Activated CD8-positive, alpha-beta memory T cell treated with anti-CD3 and anti-CD28 coated beads, Interleukin-2, amount 10 ng/mL, durations not matched to agents 7 days and 5 days (primary cell): ENCODE measurements around the gene SELPLG. TPM values are rescaled to one million over a fixed set of nuclear protein-coding genes. Genes with fewer than 3 reads are reported as not detected.
"Not testable (repeated sequence)": the region's sequence is repeated elsewhere in the genome, so short reads cannot be mapped to it uniquely, and the experiment has no call there.

Source experiments
- ATAC-seq: fragments of 150-1000 bp; cut with Tn5 transposase; one replicate; pipeline ENCODE4 v1.10.0; 2021; ENCODE audit warnings: moderate library complexity
- CTCF ChIA-PET: fragments of 350-600 bp; sonication (Branson Sonifier 250); formaldehyde crosslinking; loops from one replicate; lab custom pipeline; 2021; ENCODE audit warnings: antibody characterized with exemption; lab: Charles Lee
- DNase-seq: peaks from one replicate; pipeline ENCODE4 v3.0.0-alpha.2; 2020
- H3K27ac Mint-ChIP-seq: one replicate; pipeline ENCODE4 v1.8.0; 2021; ENCODE audit warnings: mild to moderate bottlenecking, mixed read lengths
- H3K27me3 Mint-ChIP-seq: one replicate; pipeline ENCODE4 v1.8.0; 2021; ENCODE audit warnings: mixed read lengths
- H3K36me3 Mint-ChIP-seq: one replicate; pipeline ENCODE4 v1.8.0; 2021; ENCODE audit warnings: mild to moderate bottlenecking, mixed read lengths
- H3K4me1 Mint-ChIP-seq: one replicate; pipeline ENCODE4 v1.8.0; 2021; ENCODE audit warnings: mixed read lengths
- H3K4me3 Mint-ChIP-seq: one replicate; pipeline ENCODE4 v1.8.0; 2021; ENCODE audit warnings: mild to moderate bottlenecking, moderate library complexity, mixed read lengths
- H3K9me3 Mint-ChIP-seq: one replicate; pipeline ENCODE4 v1.8.0; 2022; ENCODE audit warnings: low read depth, mixed read lengths
- microRNA-seq: library from miRNA; unstranded; fragments of <30 nt; microRNA quantifications from one replicate; pipeline ENCODE4 v1.2.0, GENCODE V29; 2022
- total RNA-seq, 2 experiments: library from RNA; stranded (reverse); gene quantifications; one replicate each; pipeline ENCODE4 v1.2.3, GENCODE V29; 2021

Gene SELPLG
- total RNA-seq, 2 experiments from 2014 or later, result 148 to 184 TPM

- ATAC-seq, result no peak
- H3K4me1 Mint-ChIP-seq, result peaks cover 4% of the 10 kb centered on the region
- peaks cover 5% of the 10 kb centered on the region for H3K27me3 Mint-ChIP-seq
- peaks cover 3% of the 10 kb centered on the region for H3K36me3 Mint-ChIP-seq
- no peak overlapping the region for H3K27ac Mint-ChIP-seq
- no peak for DNase-seq
- CTCF ChIA-PET, result no interaction called here
- peaks cover 12% of the 10 kb centered on the region for H3K9me3 Mint-ChIP-seq
- H3K4me3 Mint-ChIP-seq, result no peak overlapping the region
Measured at GRCh38 chr12:108580531-108580930, 53.2 kb downstream of the SELPLG start.

- ATAC-seq (no peak), DNase-seq (no peak)
- CTCF ChIA-PET, result no interaction called here
- Mint-ChIP-seq H3K4me1 (peaks cover 17% of the 10 kb centered on the region), H3K27me3 (peaks cover 3% of the 10 kb centered on the region), H3K27ac (peak overlapping the region; percentile 74), H3K4me3 (peak overlapping the region; percentile 12), H3K36me3 (peaks cover 3% of the 10 kb centered on the region), H3K9me3 (peaks cover 12% of the 10 kb centered on the region)
Measured at GRCh38 chr12:108578813-108579212, 54.9 kb downstream of the SELPLG start.

GRCh38 chr12:108578264-108578663 lies 55.4 kb downstream of the SELPLG start:
- peaks cover 12% of the 10 kb centered on the region for H3K9me3 Mint-ChIP-seq
- DNase-seq (no peak), ATAC-seq (no peak)
- peaks cover 3% of the 10 kb centered on the region for H3K27me3 Mint-ChIP-seq
- H3K36me3 Mint-ChIP-seq, result peaks cover 3% of the 10 kb centered on the region
- H3K27ac Mint-ChIP-seq, result peak overlapping the region; percentile 42
- H3K4me3 Mint-ChIP-seq, result no peak overlapping the region
- CTCF ChIA-PET, result interaction anchor here (1.2 to 3.4 kb wide), 3 partner anchors 9 to 225 kb away, joined by 3 to 22 read pairs (median 3); no protein-coding TSS in a partner anchor
- H3K4me1 Mint-ChIP-seq, result peaks cover 21% of the 10 kb centered on the region

GRCh38 chr12:108577458-108577857 lies 56.2 kb downstream of the SELPLG start:
- Mint-ChIP-seq H3K27me3 (peaks cover 3% of the 10 kb centered on the region), H3K27ac (no peak overlapping the region), H3K4me3 (no peak overlapping the region), H3K4me1 (peaks cover 29% of the 10 kb centered on the region), H3K9me3 (peaks cover 12% of the 10 kb centered on the region), H3K36me3 (peaks cover 3% of the 10 kb centered on the region)
- CTCF ChIA-PET, result interaction anchor here (0.8 to 3.4 kb wide), 6 partner anchors 9 to 226 kb away, joined by 3 to 22 read pairs (median 3); no protein-coding TSS in a partner anchor
- no peak for DNase-seq
- no peak for ATAC-seq

GRCh38 chr12:108576660-108577234 lies 56.9 kb downstream of the SELPLG start:
- H3K36me3 Mint-ChIP-seq, result peaks cover 3% of the 10 kb centered on the region
- peaks cover 3% of the 10 kb centered on the region for H3K27me3 Mint-ChIP-seq
- H3K4me3 Mint-ChIP-seq, result no peak overlapping the region

GRCh38 chr12:108575199-108575912 lies 58.3 kb downstream of the SELPLG start:
- no peak for ATAC-seq

More at GRCh38 chr12:108576660-108577234, 56.9 kb downstream of the SELPLG start:
- CTCF ChIA-PET, result interaction anchor here (0.9 to 3.4 kb wide), 5 partner anchors 8 to 476 kb away, joined by 3 to 22 read pairs (median 3); partner anchors contain the start of gene USP30
- peaks cover 37% of the 10 kb centered on the region for H3K4me1 Mint-ChIP-seq
- H3K27ac Mint-ChIP-seq, result no peak overlapping the region
- peaks cover 12% of the 10 kb centered on the region for H3K9me3 Mint-ChIP-seq
- DNase-seq, result no peak
- no peak for ATAC-seq

GRCh38 chr12:108574276-108574675 lies 59.4 kb downstream of the SELPLG start:
- Mint-ChIP-seq H3K4me1 (peaks cover 58% of the 10 kb centered on the region), H3K9me3 (peaks cover 12% of the 10 kb centered on the region)
- H3K36me3 Mint-ChIP-seq, H3K27ac Mint-ChIP-seq, H3K27me3 Mint-ChIP-seq, ATAC-seq, DNase-seq, H3K4me3 Mint-ChIP-seq: not testable (repeated sequence)
- CTCF ChIA-PET, result interaction anchor here (1.7 to 16.9 kb wide), 3 partner anchors 13 to 62 kb away, joined by 3 to 382 read pairs (median 4); partner anchors contain the start of gene SART3

More at GRCh38 chr12:108575199-108575912, 58.3 kb downstream of the SELPLG start:
- Mint-ChIP-seq H3K36me3 (peaks cover 4% of the 10 kb centered on the region), H3K4me1 (peaks cover 50% of the 10 kb centered on the region), H3K9me3 (peaks cover 12% of the 10 kb centered on the region), H3K4me3 (no peak overlapping the region), H3K27ac (no peak overlapping the region), H3K27me3 (peaks cover 3% of the 10 kb centered on the region)
- DNase-seq, result no peak
- CTCF ChIA-PET, result interaction anchor here (1.1 to 3.4 kb wide), 3 partner anchors 15 to 477 kb away, joined by 3 to 22 read pairs (median 4); partner anchors contain the start of genes SART3 and USP30

GRCh38 chr12:108573317-108573716 lies 60.4 kb downstream of the SELPLG start:
- Mint-ChIP-seq H3K27ac (no peak overlapping the region), H3K9me3 (peaks cover 4% of the 10 kb centered on the region)

GRCh38 chr12:108572166-108572790 lies 61.4 kb downstream of the SELPLG start:
- no peak overlapping the region for H3K4me3 Mint-ChIP-seq

More at GRCh38 chr12:108573317-108573716, 60.4 kb downstream of the SELPLG start:
- CTCF ChIA-PET, result interaction anchor here (0.8 to 16.9 kb wide), 6 partner anchors 9 to 377 kb away, joined by 3 to 382 read pairs (median 3); partner anchors contain the start of gene SART3
- peaks cover 3% of the 10 kb centered on the region for H3K27me3 Mint-ChIP-seq
- H3K4me1 Mint-ChIP-seq, result peaks cover 68% of the 10 kb centered on the region
- no peak overlapping the region for H3K4me3 Mint-ChIP-seq
- H3K36me3 Mint-ChIP-seq, result peaks cover 11% of the 10 kb centered on the region
- ATAC-seq (peak; percentile 56), DNase-seq (peak; percentile 48)

More at GRCh38 chr12:108572166-108572790, 61.4 kb downstream of the SELPLG start:
- CTCF ChIA-PET, result interaction anchor here (0.7 to 16.9 kb wide), 5 partner anchors 8 to 378 kb away, joined by 3 to 382 read pairs (median 4); no protein-coding TSS in a partner anchor
- no peak for DNase-seq
- Mint-ChIP-seq H3K36me3 (peaks cover 20% of the 10 kb centered on the region), H3K27ac (no peak overlapping the region), H3K9me3 (no peaks in the 10 kb centered on the region), H3K4me1 (peaks cover 78% of the 10 kb centered on the region), H3K27me3 (peaks cover 3% of the 10 kb centered on the region)
- ATAC-seq, result no peak

Small RNA genes within 50 kb of the gene (microRNA-seq; reads per million reads assigned to microRNA genes)
- not detected for gene MIR4496

Other genes starting within 250 kb of the SELPLG start
- 1 to 10 TPM; 5.8 to 6.1 TPM for gene FICD, start 118.6 kb downstream of the SELPLG start, total RNA-seq
- gene SART3, start 72.7 kb downstream of the SELPLG start, total RNA-seq, result 10 to 100 TPM; 81.2 to 99.7 TPM
- 10 to 100 TPM; 64.2 to 86.9 TPM for gene ISCU, start 71.3 kb downstream of the SELPLG start, total RNA-seq
- gene TMEM119, start 35.8 kb downstream of the SELPLG start, total RNA-seq, result under 1 TPM; 0.16 to 0.20 TPM
- 10 to 100 TPM; 54.3 to 63.0 TPM for gene CORO1C, start 97.6 kb upstream of the SELPLG start, total RNA-seq
- gene SSH1, start 223.7 kb upstream of the SELPLG start, total RNA-seq, result 10 to 100 TPM; 66.9 to 73.9 TPM
- gene DAO, start 246.2 kb upstream of the SELPLG start, total RNA-seq, result not detected